Measurements from ENCODE around the gene SQSTM1. TPM values are rescaled to one million over a fixed set of nuclear protein-coding genes. Genes with fewer than 3 reads are reported as not detected.
"Not testable (repeated sequence)": the region's sequence is repeated elsewhere in the genome, so short reads cannot be mapped to it uniquely, and the experiment has no call there.

Gene SQSTM1
- total RNA-seq, 1 experiment from 2014 or later, result 132 TPM

- no peak for DNase-seq (ENCODE audit: low read depth)
Observed at GRCh38 chr5:179854356-179854755, 33.7 kb downstream of the SQSTM1 start.

- peak; percentile 28 for DNase-seq (ENCODE audit: low read depth)
Observed at GRCh38 chr5:179858241-179858585, 37.5 kb downstream of the SQSTM1 start.

- peak; percentile 90 for DNase-seq (ENCODE audit: low read depth)
Observed at GRCh38 chr5:179858586-179859427, 38.1 kb downstream of the SQSTM1 start, which contains the start of gene MRNIP. TSS of gene MRNIP (minus strand) at chr5:179858817. CDS start at chr5:179858796, 21 bp downstream.

GRCh38 chr5:179860301-179860700 lies 39.6 kb downstream of the SQSTM1 start:
- DNase-seq (ENCODE audit: low read depth), result no peak

GRCh38 chr5:179862296-179862695 lies 41.6 kb downstream of the SQSTM1 start:
- no peak for DNase-seq (ENCODE audit: low read depth)

GRCh38 chr5:179862891-179863290 lies 42.2 kb downstream of the SQSTM1 start:
- DNase-seq (ENCODE audit: low read depth), result no peak

GRCh38 chr5:179863449-179864085 lies 42.9 kb downstream of the SQSTM1 start:
- DNase-seq (ENCODE audit: low read depth), result no peak

GRCh38 chr5:179864686-179865085 lies 44.0 kb downstream of the SQSTM1 start:
- no peak for DNase-seq (ENCODE audit: low read depth)

- DNase-seq (ENCODE audit: low read depth), result no peak
Observed at GRCh38 chr5:179865491-179866240, 45.0 kb downstream of the SQSTM1 start.

GRCh38 chr5:179866241-179867078 lies 45.8 kb downstream of the SQSTM1 start:
- no peak for DNase-seq (ENCODE audit: low read depth)

GRCh38 chr5:179867079-179867465 lies 46.4 kb downstream of the SQSTM1 start:
- DNase-seq (ENCODE audit: low read depth), result no peak

- DNase-seq (ENCODE audit: low read depth), result no peak
Observed at GRCh38 chr5:179867476-179867875, 46.8 kb downstream of the SQSTM1 start.

GRCh38 chr5:179868541-179868940 lies 47.8 kb downstream of the SQSTM1 start:
- no peak for DNase-seq (ENCODE audit: low read depth)

- no peak for DNase-seq (ENCODE audit: low read depth)
Observed at GRCh38 chr5:179869101-179869500, 48.4 kb downstream of the SQSTM1 start.

GRCh38 chr5:179869641-179870402 lies 49.1 kb downstream of the SQSTM1 start:
- no peak for DNase-seq (ENCODE audit: low read depth)

- no peak for DNase-seq (ENCODE audit: low read depth)
Observed at GRCh38 chr5:179870403-179870903, 49.7 kb downstream of the SQSTM1 start.

- DNase-seq (ENCODE audit: low read depth), result no peak
Observed at GRCh38 chr5:179870952-179871351, 50.2 kb downstream of the SQSTM1 start.

GRCh38 chr5:179871533-179871932 lies 50.8 kb downstream of the SQSTM1 start:
- not testable (repeated sequence) for DNase-seq (ENCODE audit: low read depth)

GRCh38 chr5:179872055-179872827 lies 51.5 kb downstream of the SQSTM1 start:
- no peak for DNase-seq (ENCODE audit: low read depth)
